ENCODE data around the gene MINDY4.

The MINDY4 gene

DNA sequence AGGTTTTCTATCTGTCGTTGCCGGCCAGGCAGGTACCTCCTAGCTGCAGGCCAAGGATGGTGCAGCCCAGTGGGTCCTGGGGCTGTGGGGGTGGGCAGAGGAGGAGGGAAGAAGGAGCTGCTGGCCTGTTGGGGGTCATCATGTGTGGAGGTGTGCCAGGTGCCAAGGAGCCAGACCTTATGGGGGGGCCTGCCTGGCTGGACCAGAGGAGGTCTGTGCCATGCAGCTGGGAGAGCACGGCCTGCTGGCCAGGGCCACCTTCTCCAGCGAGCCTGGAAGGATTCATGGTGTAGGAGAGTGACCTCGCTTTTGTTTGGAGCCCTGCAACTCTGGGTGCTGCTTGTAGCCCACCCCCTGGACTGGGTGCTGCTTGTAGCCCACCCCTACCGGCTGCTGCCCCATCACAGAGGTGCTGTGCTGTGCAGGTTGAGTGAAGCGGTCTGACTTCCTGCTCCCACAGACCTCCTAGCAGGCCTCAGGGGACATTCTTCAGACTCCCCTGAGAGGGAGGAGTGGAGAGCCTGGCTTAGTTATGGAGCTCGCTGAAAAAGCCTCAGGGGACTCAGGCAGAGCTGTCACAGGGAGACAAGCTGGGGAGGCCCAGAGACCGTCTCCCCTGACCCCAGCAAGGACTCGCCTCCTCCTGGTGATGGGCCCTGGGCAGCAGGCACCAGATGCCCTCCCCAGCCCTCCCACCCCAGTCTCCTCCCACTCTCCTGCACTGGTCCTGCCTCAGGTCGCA, 72.7 kb downstream of the MINDY4 start:
- no peak for DNase-seq (ENCODE audit: extremely low read depth, low read depth)
- TF ChIP-seq, protein P1, sequence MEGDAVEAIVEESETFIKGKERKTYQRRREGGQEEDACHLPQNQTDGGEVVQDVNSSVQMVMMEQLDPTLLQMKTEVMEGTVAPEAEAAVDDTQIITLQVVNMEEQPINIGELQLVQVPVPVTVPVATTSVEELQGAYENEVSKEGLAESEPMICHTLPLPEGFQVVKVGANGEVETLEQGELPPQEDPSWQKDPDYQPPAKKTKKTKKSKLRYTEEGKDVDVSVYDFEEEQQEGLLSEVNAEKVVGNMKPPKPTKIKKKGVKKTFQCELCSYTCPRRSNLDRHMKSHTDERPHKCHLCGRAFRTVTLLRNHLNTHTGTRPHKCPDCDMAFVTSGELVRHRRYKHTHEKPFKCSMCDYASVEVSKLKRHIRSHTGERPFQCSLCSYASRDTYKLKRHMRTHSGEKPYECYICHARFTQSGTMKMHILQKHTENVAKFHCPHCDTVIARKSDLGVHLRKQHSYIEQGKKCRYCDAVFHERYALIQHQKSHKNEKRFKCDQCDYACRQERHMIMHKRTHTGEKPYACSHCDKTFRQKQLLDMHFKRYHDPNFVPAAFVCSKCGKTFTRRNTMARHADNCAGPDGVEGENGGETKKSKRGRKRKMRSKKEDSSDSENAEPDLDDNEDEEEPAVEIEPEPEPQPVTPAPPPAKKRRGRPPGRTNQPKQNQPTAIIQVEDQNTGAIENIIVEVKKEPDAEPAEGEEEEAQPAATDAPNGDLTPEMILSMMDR (IDR thresholded peaks at IDR 0.05; ENCODE audit: low read depth, low read length, missing control alignments) = no peak
- H3K4me3 ChIP-seq (replicated peaks; ENCODE audit: low read depth, low read length) = no peak overlapping the region

DNA sequence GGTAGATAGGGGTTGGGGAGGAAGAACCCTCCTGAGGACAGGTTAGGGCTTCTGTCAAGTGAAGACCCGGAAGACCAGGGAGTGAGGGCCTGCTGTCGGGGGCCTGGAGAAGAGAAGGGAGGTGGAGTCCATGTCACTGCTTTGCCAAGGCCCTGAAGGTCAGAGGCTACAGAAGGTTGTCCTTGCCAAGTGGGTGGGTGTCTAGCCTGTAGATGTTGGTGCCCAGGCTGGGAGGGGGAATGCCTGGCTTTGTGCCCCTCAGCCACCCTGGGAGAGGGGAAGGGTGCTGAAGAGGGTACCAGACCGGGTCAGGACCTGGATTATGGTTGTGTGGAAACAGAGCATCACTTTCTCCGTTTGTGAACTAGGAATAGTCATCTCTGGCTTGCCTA, 73.3 kb downstream of the MINDY4 start:
- DNase-seq (ENCODE audit: extremely low read depth, low read depth) = no peak
- H3K4me3 ChIP-seq (replicated peaks; ENCODE audit: low read depth, low read length) = no peak overlapping the region
- TF ChIP-seq, protein P1 (IDR thresholded peaks at IDR 0.05; ENCODE audit: low read depth, low read length, missing control alignments) = no peak

DNA sequence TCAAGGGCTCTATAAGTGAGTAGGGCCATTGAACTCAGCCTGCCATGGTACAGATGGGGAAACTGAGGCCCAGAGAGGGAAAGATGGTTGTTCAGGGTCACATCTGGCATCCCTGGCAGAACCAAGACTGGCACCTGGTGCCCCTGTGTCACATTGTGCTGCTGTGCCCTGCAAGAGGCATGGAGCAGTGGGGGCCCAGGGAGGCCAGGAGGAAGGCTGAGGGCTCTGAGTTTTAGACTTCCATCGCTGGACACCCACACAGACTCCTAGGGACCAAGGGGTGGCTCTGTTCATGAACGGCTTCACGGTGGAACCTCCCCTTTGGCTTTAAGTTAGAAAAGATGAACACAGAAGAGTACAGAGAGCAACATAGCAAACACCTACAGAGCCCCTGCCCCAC, 73.7 kb downstream of the MINDY4 start:
- TF ChIP-seq, protein P1 (IDR thresholded peaks at IDR 0.05; ENCODE audit: low read depth, low read length, missing control alignments) = no peak
- no peak for DNase-seq (ENCODE audit: extremely low read depth, low read depth)
- H3K4me3 ChIP-seq (replicated peaks; ENCODE audit: low read depth, low read length) = no peak overlapping the region

DNA sequence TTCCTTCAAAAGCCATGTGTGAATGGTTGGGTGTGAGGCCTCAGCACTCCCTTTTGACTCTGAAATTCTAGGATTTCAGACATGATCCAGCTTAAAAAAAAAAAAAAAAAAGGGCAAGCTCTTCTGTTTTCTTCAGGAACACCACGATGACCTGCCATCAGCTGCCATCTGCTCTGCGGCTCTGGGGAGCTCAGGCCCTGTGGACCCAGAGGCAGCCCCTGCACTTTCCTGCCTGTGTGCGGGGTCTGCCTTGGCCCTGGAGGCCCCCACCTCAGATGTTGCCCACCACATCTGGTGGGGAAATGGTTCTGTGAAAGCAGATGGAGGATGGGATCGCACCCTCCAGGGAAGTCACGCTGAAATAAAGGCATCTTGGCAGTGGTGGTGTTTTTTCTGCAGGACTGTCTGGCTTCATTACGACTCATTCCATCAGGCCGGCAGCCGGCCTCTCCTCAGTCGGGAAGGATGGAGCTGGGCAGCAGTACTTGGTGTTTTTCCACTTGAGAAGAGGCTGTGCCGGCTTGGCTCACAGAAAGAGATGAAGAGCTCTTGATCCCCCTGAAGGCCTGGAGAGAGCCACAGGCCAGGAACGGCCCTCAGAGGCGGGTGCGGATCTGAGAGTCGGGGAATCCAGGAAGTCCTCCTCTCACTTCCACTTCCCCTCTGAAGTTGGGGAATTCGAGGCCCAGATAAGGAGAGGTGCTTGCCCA, 74.4 kb downstream of the MINDY4 start:
- TF ChIP-seq, protein P1 (IDR thresholded peaks at IDR 0.05; ENCODE audit: low read depth, low read length, missing control alignments) = no peak
- DNase-seq (ENCODE audit: extremely low read depth, low read depth) = no peak
- no peak overlapping the region for H3K4me3 ChIP-seq (replicated peaks; ENCODE audit: low read depth, low read length)

DNA sequence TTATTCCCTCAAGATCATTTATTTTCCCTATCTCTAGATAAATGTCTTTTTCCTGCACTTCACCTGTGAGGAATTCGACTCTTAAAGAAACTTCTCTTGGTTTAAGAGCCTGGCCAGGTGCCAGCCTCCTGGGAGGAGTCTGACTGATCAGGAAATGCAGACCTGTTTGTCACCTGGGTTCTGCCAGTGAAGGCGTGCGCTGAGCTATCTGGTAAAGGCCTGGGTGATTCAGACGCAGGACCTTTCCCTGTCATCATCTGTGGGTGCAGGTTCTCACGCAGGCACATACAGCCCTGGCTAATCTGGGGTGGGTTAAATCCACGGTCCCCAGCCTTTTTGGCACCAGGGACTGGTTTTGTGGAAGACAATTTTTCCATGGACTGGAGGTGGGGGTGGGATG, 75.2 kb downstream of the MINDY4 start:
- TF ChIP-seq, protein P1 (IDR thresholded peaks at IDR 0.05; ENCODE audit: low read depth, low read length, missing control alignments) = no peak

DNA sequence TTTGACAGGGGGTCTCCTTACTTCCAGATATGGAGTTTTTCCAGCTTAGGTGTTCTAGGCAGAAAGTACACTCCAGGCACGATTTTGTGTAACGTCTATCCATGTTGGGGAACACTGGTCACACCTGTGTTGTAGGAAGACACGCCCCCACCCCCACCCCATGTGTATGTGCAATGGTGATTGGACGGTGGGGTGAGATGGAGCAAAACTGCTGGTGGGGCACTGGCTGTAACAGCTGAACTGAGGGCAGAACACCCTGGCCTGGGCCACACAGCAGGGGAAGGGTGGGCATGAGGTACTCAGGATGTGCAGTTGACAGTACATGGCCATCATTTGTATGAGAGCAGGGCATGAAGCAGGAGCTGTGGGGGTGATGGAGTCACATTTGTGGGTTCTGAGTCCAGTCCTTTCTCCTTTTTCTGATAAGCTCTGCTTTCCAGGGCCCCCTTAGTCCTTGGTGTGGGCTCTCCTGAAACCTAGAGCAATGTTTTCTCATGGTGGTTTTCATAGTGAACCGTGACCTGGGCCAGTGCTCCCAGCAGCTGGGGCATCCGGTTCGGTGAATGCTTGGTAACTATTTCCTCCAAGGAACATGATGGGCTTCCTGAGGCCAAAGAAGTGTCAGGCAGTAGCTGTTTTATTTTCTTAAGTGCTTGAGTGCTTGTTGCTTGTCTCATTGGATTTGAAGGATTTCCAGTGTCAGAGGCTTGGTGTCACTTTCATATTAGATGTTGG, 77.1 kb downstream of the MINDY4 start:
- DNase-seq (ENCODE audit: extremely low read depth, low read depth) = no peak
- H3K4me3 ChIP-seq (replicated peaks; ENCODE audit: low read depth, low read length) = no peak overlapping the region
- TF ChIP-seq, protein P1 (IDR thresholded peaks at IDR 0.05; ENCODE audit: low read depth, low read length, missing control alignments) = no peak

More for the DNA sequence above, 75.2 kb downstream of the MINDY4 start:
- no peak for DNase-seq (ENCODE audit: extremely low read depth, low read depth)
- H3K4me3 ChIP-seq (replicated peaks; ENCODE audit: low read depth, low read length) = no peak overlapping the region

Measured in HFF-Myc (cell line).